Measurements from ENCODE around the gene MINDY4.

- TF ChIP-seq POLR2AphosphoS5 (IDR thresholded peaks at IDR 0.05): no peak
- no peak for TF ChIP-seq CTCF (IDR thresholded peaks at IDR 0.05)
- TF ChIP-seq EP300 (IDR thresholded peaks at IDR 0.05; ENCODE audit: low read depth): no peak
Measured at GRCh38 chr7:30778255-30779025, 7.2 kb downstream of the MINDY4 start.

Measured in transverse colon (tissue), 4 donors.